RWPE2 (cell line): ENCODE measurements around the gene PLXND1.

ENCODE experiments used
- ATAC-seq: fragments of 200-7000 bp; cut with Tn5 transposase; 3 replicates; pipeline ENCODE4 v1.9.1; 2021; ENCODE audit warnings: low read depth
- DNase-seq: peaks from one replicate; pipeline ENCODE4 v3.0.0-alpha.2; 2020; ENCODE audit warnings: low spot score
- H3K27ac ChIP-seq: fragments of 450-650 bp; 2 replicates; pipeline ENCODE4 v1.5.1; 2017; ENCODE audit warnings: mild to moderate bottlenecking; ENCODE audit not compliant: poor library complexity, severe bottlenecking
- H3K27me3 ChIP-seq: fragments of 250-450 bp; sonication (Bioruptor Pico); 2 replicates; pipeline ENCODE4 v1.5.1; 2021; ENCODE audit warnings: mild to moderate bottlenecking, moderate library complexity; ENCODE audit not compliant: insufficient read depth, poor library complexity, severe bottlenecking
- H3K36me3 ChIP-seq: fragments of 250-450 bp; sonication (Bioruptor Pico); 2 replicates; pipeline ENCODE4 v1.5.1; 2020; ENCODE audit warnings: low read depth, mild to moderate bottlenecking, moderate library complexity
- H3K4me1 ChIP-seq: fragments of 250-450 bp; sonication (Bioruptor Pico); 2 replicates; pipeline ENCODE4 v1.5.1; 2021; ENCODE audit warnings: mild to moderate bottlenecking, moderate library complexity; ENCODE audit not compliant: insufficient read depth, poor library complexity, severe bottlenecking
- H3K4me3 ChIP-seq: fragments of 250-450 bp; sonication (Bioruptor Pico); 2 replicates; pipeline ENCODE4 v1.5.1; 2021; ENCODE audit warnings: mild to moderate bottlenecking, moderate library complexity; ENCODE audit not compliant: severe bottlenecking
- H3K9me3 ChIP-seq: fragments of 250-450 bp; sonication (Bioruptor Pico); 2 replicates; pipeline ENCODE4 v1.5.1; 2021; ENCODE audit warnings: mild to moderate bottlenecking, moderate library complexity; ENCODE audit not compliant: severe bottlenecking
- TF ChIP-seq, protein P1 (sequence below): fragments of 450-650 bp; IDR thresholded peaks from one replicate; pipeline ENCODE4 v1.5.1; 2017; ENCODE audit warnings: mild to moderate bottlenecking, moderate library complexity; ENCODE audit not compliant: poor library complexity, severe bottlenecking

The PLXND1 gene

DNA sequence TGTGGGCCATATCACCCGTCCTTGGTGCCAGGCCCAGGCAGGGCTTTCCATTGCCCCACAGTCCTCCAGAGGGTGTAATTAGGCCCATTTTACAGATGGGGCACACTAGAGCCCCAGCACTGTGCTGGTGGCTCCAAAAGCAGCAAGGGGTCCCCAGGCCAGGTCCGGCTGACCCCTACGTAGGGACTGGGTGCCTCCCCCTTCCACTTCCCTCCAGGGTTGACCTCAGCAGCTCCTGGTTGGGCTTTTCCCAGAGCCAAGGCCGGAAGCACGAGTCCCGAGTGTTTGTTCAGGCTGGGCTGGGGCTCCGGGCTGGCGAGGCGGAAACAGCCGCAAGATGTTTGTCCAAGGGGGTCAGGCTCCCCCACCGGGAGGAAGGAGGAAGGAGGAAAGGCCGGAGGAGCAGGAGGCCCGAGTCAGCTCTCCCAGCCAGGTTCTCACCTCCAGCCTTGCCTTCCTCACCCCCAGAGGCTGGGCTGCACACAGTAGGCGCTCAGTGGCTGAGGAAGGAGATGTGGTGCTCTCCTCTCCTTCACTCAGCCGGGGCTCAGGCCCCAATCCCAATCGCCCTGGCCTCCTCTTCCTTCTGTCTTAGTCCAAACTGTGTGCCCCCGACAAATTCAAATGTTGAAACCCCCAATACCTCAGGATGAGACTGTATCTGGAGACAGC is 17.1 kb upstream of the PLXND1 start:
- H3K27ac ChIP-seq = no peak overlapping the region

DNA sequence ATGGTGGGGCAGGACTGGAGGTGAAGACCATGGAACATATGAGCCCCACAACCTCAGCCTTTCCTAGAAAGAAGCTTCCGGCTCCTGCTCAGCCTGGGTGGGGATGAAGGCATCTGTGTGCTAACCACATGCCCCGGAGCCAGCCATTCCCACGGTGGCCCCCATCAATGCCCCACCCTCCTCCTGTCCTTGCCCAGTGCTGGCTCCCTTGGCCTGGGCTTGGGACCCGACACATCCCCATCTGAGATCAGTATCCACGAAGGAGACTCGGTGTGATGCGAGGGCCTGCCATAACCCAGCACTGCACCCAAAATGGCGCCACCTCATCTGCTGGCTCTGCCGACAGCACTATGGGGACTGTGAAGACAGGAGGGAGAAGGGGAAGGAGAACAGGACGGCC is 16.5 kb upstream of the PLXND1 start:
- H3K4me1 ChIP-seq = peaks cover 10% of the 10 kb centered on the region
- no peak for ATAC-seq

More for the DNA sequence above, 17.1 kb upstream of the PLXND1 start:
- Histone ChIP-seq H3K9me3 (no peaks in the 10 kb centered on the region), H3K4me1 (peaks cover 14% of the 10 kb centered on the region), H3K36me3 (no peaks in the 10 kb centered on the region), H3K27me3 (no peaks in the 10 kb centered on the region), H3K4me3 (no peak overlapping the region)
- DNase-seq (no peak), ATAC-seq (no peak)
- TF ChIP-seq, protein P1, sequence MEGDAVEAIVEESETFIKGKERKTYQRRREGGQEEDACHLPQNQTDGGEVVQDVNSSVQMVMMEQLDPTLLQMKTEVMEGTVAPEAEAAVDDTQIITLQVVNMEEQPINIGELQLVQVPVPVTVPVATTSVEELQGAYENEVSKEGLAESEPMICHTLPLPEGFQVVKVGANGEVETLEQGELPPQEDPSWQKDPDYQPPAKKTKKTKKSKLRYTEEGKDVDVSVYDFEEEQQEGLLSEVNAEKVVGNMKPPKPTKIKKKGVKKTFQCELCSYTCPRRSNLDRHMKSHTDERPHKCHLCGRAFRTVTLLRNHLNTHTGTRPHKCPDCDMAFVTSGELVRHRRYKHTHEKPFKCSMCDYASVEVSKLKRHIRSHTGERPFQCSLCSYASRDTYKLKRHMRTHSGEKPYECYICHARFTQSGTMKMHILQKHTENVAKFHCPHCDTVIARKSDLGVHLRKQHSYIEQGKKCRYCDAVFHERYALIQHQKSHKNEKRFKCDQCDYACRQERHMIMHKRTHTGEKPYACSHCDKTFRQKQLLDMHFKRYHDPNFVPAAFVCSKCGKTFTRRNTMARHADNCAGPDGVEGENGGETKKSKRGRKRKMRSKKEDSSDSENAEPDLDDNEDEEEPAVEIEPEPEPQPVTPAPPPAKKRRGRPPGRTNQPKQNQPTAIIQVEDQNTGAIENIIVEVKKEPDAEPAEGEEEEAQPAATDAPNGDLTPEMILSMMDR = no peak

DNA sequence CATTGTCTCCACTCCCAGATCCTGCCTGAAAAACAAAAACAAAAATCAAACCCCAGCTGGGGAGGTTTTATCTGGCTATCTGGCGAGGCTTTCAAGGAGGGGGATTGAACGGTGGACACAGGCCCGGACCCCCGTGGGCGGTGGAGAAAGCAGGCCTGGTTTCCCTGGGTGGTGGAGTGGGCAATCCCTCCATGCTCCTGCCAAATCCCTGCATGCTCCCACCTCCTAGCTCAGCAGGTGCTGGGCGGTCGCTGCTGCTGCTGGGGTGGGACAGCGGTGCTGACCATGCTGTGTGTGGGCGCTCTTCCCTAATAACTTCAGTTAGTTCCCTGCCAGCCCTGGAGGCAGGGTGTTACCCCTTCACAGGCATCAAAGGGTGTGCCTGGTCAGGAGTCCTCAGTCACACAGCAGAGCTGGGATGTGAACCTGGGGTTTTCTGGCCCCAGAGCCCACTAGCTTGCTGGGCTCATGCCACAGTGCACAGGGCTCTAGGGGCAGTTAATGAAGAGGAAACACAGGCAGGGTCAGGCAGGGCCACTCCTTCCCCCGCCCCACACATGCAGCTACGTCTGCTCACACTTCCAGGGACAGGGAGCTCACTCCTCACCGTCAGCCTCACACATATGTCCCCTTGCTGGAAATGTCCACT is 15.9 kb upstream of the PLXND1 start:
- TF ChIP-seq, protein P1 = no peak
- no peaks in the 10 kb centered on the region for H3K27me3 ChIP-seq
- H3K9me3 ChIP-seq = no peaks in the 10 kb centered on the region
- H3K4me3 ChIP-seq = no peak overlapping the region
- H3K4me1 ChIP-seq = peaks cover 10% of the 10 kb centered on the region
- no peak overlapping the region for H3K27ac ChIP-seq
- DNase-seq (no peak), ATAC-seq (no peak)
- no peaks in the 10 kb centered on the region for H3K36me3 ChIP-seq

More for the DNA sequence above, 16.5 kb upstream of the PLXND1 start:
- TF ChIP-seq, protein P1 = no peak
- DNase-seq = no peak
- Histone ChIP-seq H3K36me3 (no peaks in the 10 kb centered on the region), H3K4me3 (no peak overlapping the region), H3K27ac (no peak overlapping the region), H3K9me3 (no peaks in the 10 kb centered on the region), H3K27me3 (no peaks in the 10 kb centered on the region)

DNA sequence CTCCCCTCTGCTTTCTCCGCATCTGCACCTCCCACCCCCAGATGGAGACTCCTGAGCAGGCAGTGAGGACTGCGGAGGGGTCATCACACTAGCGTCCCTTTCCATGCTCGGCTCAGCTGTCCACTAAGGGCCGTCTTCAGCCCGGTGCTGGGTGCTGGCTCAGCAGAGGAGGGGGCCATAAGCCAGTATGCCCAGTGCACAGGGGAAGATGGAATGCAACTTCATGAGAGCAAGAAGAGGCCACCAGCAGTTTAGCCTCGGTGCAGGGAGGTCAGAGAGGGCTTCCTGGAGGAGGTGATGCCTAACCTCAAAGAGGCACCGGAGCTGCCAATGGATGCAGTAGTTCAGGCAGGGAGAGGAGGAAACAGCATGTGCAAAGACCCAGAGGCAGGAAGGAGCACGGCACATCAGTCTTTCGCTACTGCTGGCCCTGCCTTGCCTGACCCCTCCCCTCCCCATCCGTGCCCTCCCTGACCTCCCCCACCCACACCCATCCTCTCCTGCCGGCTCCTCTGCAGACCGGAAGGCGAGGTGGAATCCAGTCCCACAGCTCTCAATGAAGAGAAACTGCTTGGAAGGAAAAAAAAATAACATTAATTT is 15.2 kb upstream of the PLXND1 start:
- TF ChIP-seq, protein P1 = no peak
- H3K9me3 ChIP-seq = no peaks in the 10 kb centered on the region
- peaks cover 10% of the 10 kb centered on the region for H3K4me1 ChIP-seq
- DNase-seq (no peak), ATAC-seq (no peak)
- no peak overlapping the region for H3K4me3 ChIP-seq
- H3K36me3 ChIP-seq = no peaks in the 10 kb centered on the region
- H3K27me3 ChIP-seq = no peaks in the 10 kb centered on the region
- no peak overlapping the region for H3K27ac ChIP-seq
